Prostate gland (tissue), 2 donors: ENCODE data around the gene DGKI. TPM values are rescaled to one million over a fixed set of nuclear protein-coding genes. Genes with fewer than 3 reads are reported as not detected.

Experiments used
- DNase-seq: peaks from one replicate; pipeline ENCODE4 v3.0.0-alpha.2; 2019; ENCODE audit warnings: low spot score
- H3K27ac ChIP-seq, 2 donors: fragments of 200-600 bp; sonication (generic); 2 replicates each; pipeline ENCODE4 v1.5.1; 2017 to 2019
- H3K27me3 ChIP-seq: fragments of 200-600 bp; sonication (generic); replicated peaks from 2 replicates; pipeline ENCODE4 v1.5.1; 2019; ENCODE audit not compliant: insufficient read depth
- H3K36me3 ChIP-seq, 2 donors: fragments of 200-600 bp; sonication (generic); 1 replicate in 1 of 2; 2 replicates in 1 of 2; pipeline versions ENCODE4 v1.5.1 to v1.8.1; 2017 to 2019
- H3K4me1 ChIP-seq: fragments of 200-600 bp; sonication (generic); replicated peaks from 2 replicates; pipeline ENCODE4 v1.5.1; 2019
- H3K4me3 ChIP-seq, 2 donors: fragments of 200-600 bp; sonication (generic); 2 replicates each; pipeline ENCODE4 v1.5.1; 2017 to 2019
- H3K9me3 ChIP-seq: fragments of 200-600 bp; sonication (generic); 2 replicates; pipeline ENCODE4 v1.5.1; 2017
- CTCF ChIP-seq, 4 experiments: fragments of 200-600 bp in 2 of 4; fragments of 450-650 bp in 2 of 4; sonication (generic) in 2 of 4; IDR thresholded peaks; 1 replicate in 3 of 4; 2 replicates in 1 of 4; pipeline ENCODE4 v1.5.1; 2016 to 2019; ENCODE audit warnings: antibody characterized with exemption in 4 of 4, mild to moderate bottlenecking in 2 of 4, moderate library complexity in 2 of 4
- POLR2A ChIP-seq: fragments of 450-650 bp; IDR thresholded peaks from one replicate; pipeline ENCODE4 v1.6.1; 2016; ENCODE audit warnings: antibody characterized with exemption, mild to moderate bottlenecking
- POLR2AphosphoS5 ChIP-seq: sonication (generic); formaldehyde crosslinking; IDR thresholded peaks from one replicate; pipeline ENCODE4 v1.6.1; 2017; ENCODE audit warnings: antibody characterized with exemption
- WGBS: methylation state at CpG from one replicate; pipeline ENCODE4 v1.1.5; 2018; 5-methylcytosine and 5-hydroxymethylcytosine counted together
- intact Hi-C: fragments of 100-400 bp; cut with DNase I; formaldehyde crosslinking; loops from one replicate; pipeline ENCODE4 v1.14.2; 2022
- total RNA-seq, 2 donors: library from RNA; depleted of rRNA; stranded (reverse); fragments of >200 nt; gene quantifications; one replicate each; pipeline ENCODE4 v1.1.0, GENCODE V29; 2016

The DGKI gene
- total RNA-seq, 2 donors from 2014 or later: 0.32 to 1.5 TPM

GRCh38 chr7:137732168-137732567 is 114.6 kb downstream of the DGKI start:
- 81% methylated on average over 2 of the region's 2 CpGs for WGBS
- no peaks in the 10 kb centered on the region for H3K27me3 ChIP-seq
- no peaks in the 10 kb centered on the region for H3K36me3 ChIP-seq
- no peak overlapping the region for H3K27ac ChIP-seq
- TF ChIP-seq CTCF (IDR thresholded peaks at IDR 0.05) (no peak), POLR2AphosphoS5 (no peak), POLR2A (no peak)
- intact Hi-C loops: no loop called here
- no peaks in the 10 kb centered on the region for H3K9me3 ChIP-seq
- DNase-seq: no peak
- no peaks in the 10 kb centered on the region for H3K4me1 ChIP-seq
- H3K4me3 ChIP-seq: no peak overlapping the region

- no peak for DNase-seq
- TF ChIP-seq POLR2A: no peak
- no peak for TF ChIP-seq POLR2AphosphoS5
- TF ChIP-seq CTCF (IDR thresholded peaks at IDR 0.05): no peak
- Histone ChIP-seq H3K36me3 (no peaks in the 10 kb centered on the region), H3K27me3 (no peaks in the 10 kb centered on the region), H3K27ac (no peak overlapping the region), H3K4me1 (no peaks in the 10 kb centered on the region), H3K9me3 (no peaks in the 10 kb centered on the region), H3K4me3 (no peak overlapping the region)
- WGBS: 81% methylated on average over 5 of the region's 5 CpGs
- intact Hi-C loops: no loop called here
Measured at GRCh38 chr7:137731436-137731835, 115.3 kb downstream of the DGKI start.

GRCh38 chr7:137728426-137728825 is 118.3 kb downstream of the DGKI start:
- no peak for DNase-seq
- Histone ChIP-seq H3K9me3 (no peaks in the 10 kb centered on the region), H3K36me3 (no peaks in the 10 kb centered on the region), H3K4me1 (no peaks in the 10 kb centered on the region), H3K27me3 (no peaks in the 10 kb centered on the region), H3K27ac (no peak overlapping the region), H3K4me3 (no peak overlapping the region)
- TF ChIP-seq CTCF (IDR thresholded peaks at IDR 0.05): no peak
- no peak for TF ChIP-seq POLR2AphosphoS5
- TF ChIP-seq POLR2A: no peak
- WGBS: 100% methylated on average over 1 of the region's 1 CpG
- intact Hi-C loops: no loop called here

- no peak for TF ChIP-seq POLR2AphosphoS5
- TF ChIP-seq CTCF (IDR thresholded peaks at IDR 0.05): no peak
- TF ChIP-seq POLR2A: no peak
- 73% methylated on average over 2 of the region's 2 CpGs for WGBS
- intact Hi-C loops: no loop called here
- no peaks in the 10 kb centered on the region for H3K9me3 ChIP-seq
- no peak overlapping the region for H3K4me3 ChIP-seq
- H3K27ac ChIP-seq: no peak overlapping the region
- no peaks in the 10 kb centered on the region for H3K36me3 ChIP-seq
- no peak for DNase-seq
- no peaks in the 10 kb centered on the region for H3K27me3 ChIP-seq
- H3K4me1 ChIP-seq: no peaks in the 10 kb centered on the region
Measured at GRCh38 chr7:137727413-137727812, 119.4 kb downstream of the DGKI start.

GRCh38 chr7:137718355-137718754 is 128.4 kb downstream of the DGKI start:
- no peaks in the 10 kb centered on the region for H3K4me1 ChIP-seq
- no peak for DNase-seq
- WGBS: 81% methylated on average over 4 of the region's 4 CpGs
- no peak overlapping the region for H3K27ac ChIP-seq
- H3K9me3 ChIP-seq: no peaks in the 10 kb centered on the region
- no peaks in the 10 kb centered on the region for H3K27me3 ChIP-seq
- H3K4me3 ChIP-seq: no peak overlapping the region
- TF ChIP-seq POLR2AphosphoS5: no peak
- no peak for TF ChIP-seq CTCF (IDR thresholded peaks at IDR 0.05)
- TF ChIP-seq POLR2A: no peak
- no peaks in the 10 kb centered on the region for H3K36me3 ChIP-seq
- intact Hi-C loops: no loop called here
